HepG2 (cell line): Measurements from ENCODE around the gene MAMLD1. TPM values are rescaled to one million over a fixed set of nuclear protein-coding genes. Genes with fewer than 3 reads are reported as not detected.

Experiments
- ATAC-seq: fragments of 200-7000 bp; cut with Tn5 transposase; 3 replicates; pipeline ENCODE4 v1.9.1; 2020; ENCODE audit warnings: mild to moderate bottlenecking, moderate library complexity
- BruUV-seq: library from RNA; stranded (reverse); fragments of 400-500 nt; replicated peaks from 2 replicates; lab custom pipeline; 2021; lab: Mats Ljungman, UMichigan
- CTCF ChIA-PET: fragments of 300-600 bp; formaldehyde crosslinking; extraction: SDS; loops from one replicate; lab custom pipeline; 2021; ENCODE audit warnings: low total read pairs, inconsistent platforms, low intra/inter-chr PET ratio; lab: Yijun Ruan, JAX
- POLR2A ChIA-PET: fragments of 350-600 bp; sonication (Branson Sonifier 250); formaldehyde crosslinking; loops from one replicate; lab custom pipeline; 2020; ENCODE audit warnings: antibody characterized with exemption, inconsistent platforms; lab: Yijun Ruan, JAX
- DNase-seq: peaks from one replicate; pipeline ENCODE4 v3.0.0-alpha.2; 2015; ENCODE audit warnings: low spot score
- FAIRE-seq: peaks from 3 replicates; lab custom pipeline; 2011; peaks lifted over from hg19 to GRCh38; lab: Jason Lieb, UNC
- H2AFZ ChIP-seq: one replicate; pipeline ENCODE4 v1.6.1; 2011; ENCODE audit warnings: low read length, inconsistent platforms
- H3K27ac ChIP-seq: fragments of 300-600 bp; 3 replicates; pipeline ENCODE4 v1.8.0; 2011; ENCODE audit warnings: mixed run types, mild to moderate bottlenecking, mixed read lengths, low read length, inconsistent platforms; ENCODE audit not compliant: insufficient read depth; ENCODE audit errors: extremely low read length
- H3K27me3 ChIP-seq, 2 experiments: fragments of 200-600 bp in 1 of 2; 2 replicates in 1 of 2; 3 replicates in 1 of 2; pipeline versions ENCODE4 v1.6.0 to v1.8.0; 2011; ENCODE audit warnings: low read length in 2 of 2, mild to moderate bottlenecking in 2 of 2, moderate library complexity in 2 of 2, inconsistent platforms in 1 of 2; ENCODE audit not compliant: insufficient read depth in 2 of 2, control insufficient read depth in 1 of 2
- H3K36me3 ChIP-seq, 2 experiments: fragments of 200-600 bp in 1 of 2; replicated peaks in 1 of 2; 2 replicates in 1 of 2; 3 replicates in 1 of 2; pipeline versions ENCODE4 v1.5.1 to v1.8.0; 2011; ENCODE audit warnings: low read length in 2 of 2, inconsistent platforms in 1 of 2; ENCODE audit not compliant: insufficient read depth in 2 of 2, control insufficient read depth in 1 of 2
- H3K4me1 ChIP-seq: 2 replicates; pipeline ENCODE4 v1.5.1; 2012; ENCODE audit warnings: low read length, inconsistent platforms; ENCODE audit not compliant: insufficient read depth
- H3K4me2 ChIP-seq: 2 replicates; pipeline ENCODE4 v1.6.0; 2011; ENCODE audit warnings: low read depth, low read length, inconsistent platforms
- H3K4me3 ChIP-seq, 3 experiments: fragments of 200-600 bp in 1 of 3; sonication (generic), shearing (Covaris generic) in 1 of 3; replicated peaks in 1 of 3; 2 replicates each; pipeline ENCODE4 v1.5.1; 2011 to 2016; ENCODE audit warnings: low read length in 3 of 3, inconsistent platforms in 2 of 3, low read depth in 2 of 3, mild to moderate bottlenecking in 2 of 3, control low read depth in 1 of 3, mixed read lengths in 1 of 3; ENCODE audit not compliant: insufficient read depth in 1 of 3
- H3K79me2 ChIP-seq: one replicate; pipeline ENCODE4 v1.6.1; 2011; ENCODE audit warnings: low read length, inconsistent platforms; ENCODE audit not compliant: insufficient read depth
- H3K9ac ChIP-seq: 2 replicates; pipeline ENCODE4 v1.6.0; 2011; ENCODE audit warnings: mild to moderate bottlenecking, low read depth, low read length, inconsistent platforms; ENCODE audit not compliant: insufficient read depth
- H3K9me3 ChIP-seq: 2 replicates; pipeline ENCODE4 v1.5.1; 2012; ENCODE audit warnings: mild to moderate bottlenecking, low read length
- H4K20me1 ChIP-seq: 2 replicates; pipeline ENCODE4 v1.6.0; 2011; ENCODE audit warnings: inconsistent platforms, mild to moderate bottlenecking, low read length, moderate library complexity; ENCODE audit not compliant: insufficient read depth
- DNMT1 ChIP-seq: sonication (generic); formaldehyde crosslinking; IDR thresholded peaks from 2 replicates; pipeline ENCODE4 v1.5.1; 2020; ENCODE audit warnings: mild to moderate bottlenecking, missing genetic modification reagents
- EZH2 ChIP-seq: conservative IDR thresholded peaks from 2 replicates; pipeline ENCODE4 v1.6.1; 2012; ENCODE audit warnings: mild to moderate bottlenecking, low read depth, low read length, moderate library complexity
- SRSF9 ChIP-seq: fragments of 200-400 bp; formaldehyde crosslinking; IDR thresholded peaks from 2 replicates; pipeline ENCODE4 v1.6.1; 2018; ENCODE audit warnings: borderline replicate concordance, mild to moderate bottlenecking, low read depth, low read length; ENCODE audit not compliant: insufficient read depth, poor library complexity, severe bottlenecking
- ZFP36L2 ChIP-seq: sonication (generic); formaldehyde crosslinking; IDR thresholded peaks from 2 replicates; pipeline ENCODE4 v1.4.0; 2020; ENCODE audit warnings: missing genetic modification reagents
- ZMYM3 ChIP-seq: sonication (generic); formaldehyde crosslinking; IDR thresholded peaks from 2 replicates; pipeline ENCODE4 v1.5.1; 2020; ENCODE audit warnings: mild to moderate bottlenecking, missing genetic modification reagents
- whole genome bisulfite sequencing: methylation state at CpG from one replicate; pipeline ENCODE4 v1.1.6; 2017; ENCODE audit warnings: low lambda C conversion rate; 5-methylcytosine and 5-hydroxymethylcytosine counted together
- in situ Hi-C: cut with HindIII; loops from 2 replicates; pipeline ENCODE4 v1.10.0; 2017; ENCODE audit warnings: low pct_unique_long_range_greater_than_20kb; ENCODE audit not compliant: extremely low pct_ligation_motif_present
- intact Hi-C: fragments of 100-400 bp; cut with micrococcal nuclease; formaldehyde crosslinking; loops from one replicate; pipeline ENCODE4 v1.10.0; 2022; ENCODE audit not compliant: unreplicated experiment
- polyA plus RNA-seq, 8 experiments: library from polyadenylated mRNA; depleted of rRNA in 3 of 8; stranded (reverse) in 7 of 8; unstranded in 1 of 8; fragments of >200 nt; fragmentation: Illumina TruSeq in 4 of 8; extraction: Trizol in 4 of 8; gene quantifications; 2 replicates each; pipeline versions ENCODE4 v1.2.1 to v1.2.3, GENCODE V29; 2011 to 2016; ENCODE audit warnings: low read depth in 4 of 8, missing spikeins in 1 of 8, mixed read lengths in 1 of 8; ENCODE audit not compliant: insufficient read depth in 1 of 8
- total RNA-seq, 5 experiments: library from RNA; depleted of rRNA; stranded (reverse); fragments of >200 nt; fragmentation: Illumina TruSeq; extraction: Trizol; gene quantifications; 2 replicates each; pipeline ENCODE4 v1.2.3, GENCODE V29; 2016; ENCODE audit warnings: low read depth in 1 of 5
- TF ChIP-seq, protein P1 (sequence below): sonication (generic); formaldehyde crosslinking; conservative IDR thresholded peaks from 2 replicates; pipeline ENCODE4 v1.8.0; 2022; ENCODE audit warnings: low read depth, missing genetic modification reagents
- TF ChIP-seq, protein P2 (sequence below): sonication (generic); formaldehyde crosslinking; IDR thresholded peaks from 2 replicates; pipeline ENCODE4 v1.4.0; 2020; ENCODE audit warnings: missing genetic modification reagents

MAMLD1 gene
- total and polyA plus RNA-seq, 2 of the 13 experiments (the other 11 are each of a cell fraction or from before 2014, with no cell fraction given) = not detected

DNA sequence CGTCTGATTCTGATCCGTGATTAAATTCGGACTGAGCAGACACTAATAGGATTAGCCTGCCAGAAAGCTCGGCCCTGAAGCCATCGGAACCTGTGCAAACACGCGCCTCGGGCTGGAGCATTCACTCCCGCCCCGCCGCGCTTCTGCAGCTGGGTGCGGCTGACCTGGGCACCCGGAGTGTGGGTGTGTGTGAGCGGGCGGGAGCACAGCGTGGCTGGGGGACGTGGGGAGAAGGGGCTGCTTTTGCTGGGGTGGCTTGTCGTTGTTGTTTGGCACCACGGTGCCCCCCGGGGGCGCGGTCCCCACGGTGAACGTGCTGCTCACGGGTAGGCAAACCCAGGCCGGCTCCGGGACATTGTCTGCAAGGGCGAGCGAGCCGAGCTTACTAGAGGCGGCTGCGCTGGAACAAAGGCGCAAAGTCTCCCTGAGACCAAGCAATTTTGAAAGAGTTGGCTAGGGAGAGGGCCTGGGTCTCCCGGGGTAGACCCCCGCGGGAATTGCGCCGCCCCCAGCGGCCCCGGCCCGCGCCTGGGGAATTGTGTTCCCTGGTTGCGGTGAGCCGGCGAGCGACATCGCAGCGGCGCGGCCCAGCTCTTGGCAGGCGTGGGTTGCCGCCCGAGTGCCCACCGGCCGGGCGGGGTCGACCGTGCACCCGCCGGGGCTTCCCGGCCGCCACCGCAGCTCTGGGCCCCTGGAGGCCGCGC lies 1.4 kb downstream of the MAMLD1 start:
- Histone ChIP-seq H3K4me2 (peak overlapping the region; percentile 47; the same call in 1 of the 2 replicates), H2AFZ (no peak overlapping the region), H3K27me3 (peaks cover 10 to 42% of the 10 kb centered on the region in 2 experiments; a peak in 4 of 5 replicates), H3K36me3 (no peaks in the 10 kb centered on the region), H3K4me3 (peak overlapping the region in 2 of 3 experiments; percentile 31 to 64; a peak in 3 of 6 replicates), H3K27ac (no peak overlapping the region), H3K4me1 (peaks cover 23% of the 10 kb centered on the region; the same call in 1 of the 2 replicates), H3K9ac (no peak overlapping the region), H3K9me3 (no peaks in the 10 kb centered on the region), H4K20me1 (no peaks in the 10 kb centered on the region), H3K79me2 (no peaks in the 10 kb centered on the region)
- TF ChIP-seq, protein P1, sequence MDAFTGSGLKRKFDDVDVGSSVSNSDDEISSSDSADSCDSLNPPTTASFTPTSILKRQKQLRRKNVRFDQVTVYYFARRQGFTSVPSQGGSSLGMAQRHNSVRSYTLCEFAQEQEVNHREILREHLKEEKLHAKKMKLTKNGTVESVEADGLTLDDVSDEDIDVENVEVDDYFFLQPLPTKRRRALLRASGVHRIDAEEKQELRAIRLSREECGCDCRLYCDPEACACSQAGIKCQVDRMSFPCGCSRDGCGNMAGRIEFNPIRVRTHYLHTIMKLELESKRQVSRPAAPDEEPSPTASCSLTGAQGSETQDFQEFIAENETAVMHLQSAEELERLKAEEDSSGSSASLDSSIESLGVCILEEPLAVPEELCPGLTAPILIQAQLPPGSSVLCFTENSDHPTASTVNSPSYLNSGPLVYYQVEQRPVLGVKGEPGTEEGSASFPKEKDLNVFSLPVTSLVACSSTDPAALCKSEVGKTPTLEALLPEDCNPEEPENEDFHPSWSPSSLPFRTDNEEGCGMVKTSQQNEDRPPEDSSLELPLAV (CRISPR knock-in tag) = no peak
- no peak for TF ChIP-seq ZMYM3 (CRISPR knock-in tag)
- TF ChIP-seq DNMT1 = no peak
- TF ChIP-seq SRSF9 = no peak
- TF ChIP-seq EZH2 = peak; percentile 59; the same call in 1 of the 2 replicates
- TF ChIP-seq, protein P2, sequence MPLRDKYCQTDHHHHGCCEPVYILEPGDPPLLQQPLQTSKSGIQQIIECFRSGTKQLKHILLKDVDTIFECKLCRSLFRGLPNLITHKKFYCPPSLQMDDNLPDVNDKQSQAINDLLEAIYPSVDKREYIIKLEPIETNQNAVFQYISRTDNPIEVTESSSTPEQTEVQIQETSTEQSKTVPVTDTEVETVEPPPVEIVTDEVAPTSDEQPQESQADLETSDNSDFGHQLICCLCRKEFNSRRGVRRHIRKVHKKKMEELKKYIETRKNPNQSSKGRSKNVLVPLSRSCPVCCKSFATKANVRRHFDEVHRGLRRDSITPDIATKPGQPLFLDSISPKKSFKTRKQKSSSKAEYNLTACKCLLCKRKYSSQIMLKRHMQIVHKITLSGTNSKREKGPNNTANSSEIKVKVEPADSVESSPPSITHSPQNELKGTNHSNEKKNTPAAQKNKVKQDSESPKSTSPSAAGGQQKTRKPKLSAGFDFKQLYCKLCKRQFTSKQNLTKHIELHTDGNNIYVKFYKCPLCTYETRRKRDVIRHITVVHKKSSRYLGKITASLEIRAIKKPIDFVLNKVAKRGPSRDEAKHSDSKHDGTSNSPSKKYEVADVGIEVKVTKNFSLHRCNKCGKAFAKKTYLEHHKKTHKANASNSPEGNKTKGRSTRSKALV = peak; percentile 91
- TF ChIP-seq ZFP36L2 = no peak
- CTCF ChIA-PET = no interaction called here
- no peak for DNase-seq
- intact Hi-C loops (no loop called here), in situ Hi-C loops (loop anchor here (25.0 kb wide), 1 partner anchor 402 kb away; no protein-coding TSS in a partner anchor)
- peak; percentile 32 for ATAC-seq
- FAIRE-seq = no peak
- POLR2A ChIA-PET = no interaction called here
- no CpG with 5 or more reads among the region's 66 CpGs for WGBS
- BruUV-seq = no TSS peak
